Measurements from ENCODE around the gene LLGL1. TPM values are rescaled to one million over a fixed set of nuclear protein-coding genes. Genes with fewer than 3 reads are reported as not detected.

The LLGL1 gene
- polyA plus RNA-seq, 1 donor, result 26.2 TPM

DNA sequence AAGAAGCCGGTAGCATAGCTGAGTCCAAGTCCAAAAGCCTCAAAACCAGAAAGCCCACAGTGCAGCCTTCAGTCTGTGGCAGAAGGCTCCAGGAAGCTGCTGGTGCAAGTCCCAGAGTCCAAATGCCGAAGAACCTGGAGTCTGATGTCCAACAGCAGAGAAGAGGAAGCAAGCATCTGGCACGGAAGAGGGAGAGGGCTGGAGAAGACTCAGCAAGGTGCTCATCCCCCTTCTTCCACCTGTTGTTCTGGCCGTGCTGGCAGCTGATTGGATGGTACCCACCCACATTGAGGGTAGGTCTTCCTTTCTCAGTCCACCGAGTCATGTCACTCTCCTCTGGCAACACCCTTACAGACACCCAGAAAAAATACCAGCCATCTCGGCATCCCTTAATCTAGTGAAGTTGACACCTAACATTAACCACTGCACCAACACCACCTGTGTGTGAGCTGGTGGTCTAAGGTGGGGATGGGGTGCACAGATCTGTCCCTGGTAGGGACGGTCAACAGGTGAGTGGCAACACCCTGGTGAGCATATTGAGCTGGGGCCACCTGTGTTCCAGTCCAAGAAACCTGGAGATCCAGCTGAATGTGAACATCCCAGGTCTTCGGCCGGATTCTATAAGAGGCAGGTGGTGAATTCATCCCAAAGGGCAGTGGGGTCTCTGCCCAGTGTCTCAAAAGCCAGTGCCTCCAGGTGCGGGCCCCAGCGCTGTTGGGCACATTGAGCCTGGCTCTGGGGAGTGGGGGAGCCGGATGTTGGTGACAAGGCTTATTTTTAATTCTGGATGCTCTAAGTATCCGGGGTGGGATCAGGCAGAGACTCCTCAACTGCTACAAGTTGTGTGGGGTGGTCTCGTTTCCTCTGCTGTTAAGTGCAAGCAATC is 44.9 kb downstream of the LLGL1 start:
- no peak for DNase-seq

DNA sequence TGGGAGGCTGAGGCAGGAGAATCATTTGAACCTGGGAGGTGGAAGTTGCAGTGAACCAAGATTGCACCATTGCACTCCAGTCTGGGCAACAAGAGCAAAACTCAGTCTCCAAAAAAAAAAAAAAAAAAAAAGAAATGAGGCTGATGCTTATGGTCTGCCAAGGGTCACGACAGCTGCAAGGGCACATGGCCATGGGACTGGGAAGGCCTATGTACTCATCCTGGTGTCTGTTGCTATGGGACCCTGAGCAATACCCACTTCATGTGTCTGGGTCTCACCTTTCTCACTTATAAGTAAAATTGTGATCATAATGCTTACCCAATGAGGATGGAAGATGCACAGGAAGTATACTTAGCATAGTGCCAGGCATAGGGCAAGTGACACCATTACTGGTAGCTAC is 51.6 kb downstream of the LLGL1 start:
- no peak for DNase-seq

DNA sequence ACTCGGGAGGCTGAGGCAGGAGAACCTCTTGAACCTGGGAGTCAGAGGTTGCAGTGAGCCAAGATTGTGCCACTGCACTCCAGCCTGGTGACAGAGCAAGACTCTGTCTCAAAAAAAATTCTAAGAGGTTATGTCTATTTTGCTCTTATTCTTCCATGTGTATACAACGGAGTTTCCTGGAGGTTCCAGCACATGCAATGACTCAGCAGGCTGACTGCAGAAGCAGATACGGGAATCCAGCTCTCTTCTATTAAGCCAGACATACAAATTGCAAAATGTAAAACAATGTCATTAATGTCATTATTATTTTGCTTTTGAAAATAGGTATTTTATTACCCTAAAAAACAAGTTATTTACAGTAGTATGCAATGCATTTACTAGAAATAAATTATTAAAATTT is 53.4 kb downstream of the LLGL1 start:
- no peak for DNase-seq

DNA sequence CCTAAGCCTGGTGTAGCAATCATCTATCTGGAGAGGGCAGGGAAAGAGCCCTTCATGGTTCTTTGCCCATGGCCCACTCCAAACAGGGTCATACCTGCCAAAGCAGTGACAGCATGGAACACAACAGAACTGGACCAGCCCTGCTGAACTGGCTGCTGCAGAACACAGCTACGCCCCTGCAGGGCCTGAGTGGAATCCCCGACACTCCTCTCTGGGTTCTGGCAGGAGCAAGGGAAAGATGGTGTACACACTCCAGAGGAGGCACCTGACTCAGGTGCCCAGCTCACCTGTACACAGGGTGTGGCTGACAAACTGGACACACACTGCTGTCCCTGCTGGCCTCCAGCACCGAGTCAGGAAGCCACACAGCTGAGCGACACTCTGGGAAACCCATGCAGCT is 54.8 kb downstream of the LLGL1 start:
- no peak for DNase-seq

DNA sequence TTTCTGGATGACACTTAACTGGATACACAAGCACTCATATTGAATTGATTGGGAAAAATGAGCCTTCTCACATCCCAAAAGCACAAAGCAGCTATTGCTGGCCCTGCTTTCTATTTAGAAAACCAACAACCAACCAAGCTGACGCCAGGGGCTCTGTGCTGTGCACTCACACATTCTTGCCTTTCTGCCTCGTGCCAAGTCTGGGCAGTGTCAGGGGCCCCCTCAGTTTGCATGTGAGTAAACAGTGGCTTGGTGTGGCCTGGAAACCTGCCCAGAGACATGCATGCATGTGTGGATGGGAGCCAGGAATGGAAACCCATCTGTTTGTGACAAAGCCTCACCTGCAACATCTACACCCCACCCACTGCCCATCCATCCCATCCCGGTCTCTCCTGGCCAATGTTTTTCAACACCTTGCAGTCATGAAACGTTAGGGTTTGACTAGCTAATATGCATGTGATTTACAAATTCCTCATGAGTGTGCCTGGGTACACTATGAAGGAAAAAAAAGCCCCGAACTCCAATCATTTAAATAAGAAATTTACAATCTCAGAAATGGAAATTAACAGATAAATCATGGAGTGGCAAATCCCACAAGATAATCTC is 55.4 kb downstream of the LLGL1 start:
- no peak for DNase-seq

DNA sequence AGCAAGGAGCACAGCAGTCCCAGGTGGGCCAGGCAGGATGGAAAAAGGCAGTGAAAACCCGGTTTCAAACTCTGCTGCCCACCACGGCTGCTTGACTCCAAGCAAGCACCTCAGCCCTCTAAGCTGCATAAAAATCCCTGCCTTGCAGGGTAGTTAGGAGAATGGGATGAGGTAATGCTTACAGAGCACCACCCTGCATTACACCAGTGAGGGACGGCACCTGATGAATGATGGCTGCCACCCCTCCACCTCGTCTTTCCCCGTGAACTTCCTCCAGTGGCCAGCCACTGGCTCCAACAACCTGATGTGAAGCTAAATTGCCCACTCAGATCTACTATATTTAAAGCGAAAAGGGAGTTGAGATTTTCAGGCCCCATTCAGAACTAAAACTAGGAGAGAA is 56.4 kb downstream of the LLGL1 start:
- no peak for DNase-seq

DNA sequence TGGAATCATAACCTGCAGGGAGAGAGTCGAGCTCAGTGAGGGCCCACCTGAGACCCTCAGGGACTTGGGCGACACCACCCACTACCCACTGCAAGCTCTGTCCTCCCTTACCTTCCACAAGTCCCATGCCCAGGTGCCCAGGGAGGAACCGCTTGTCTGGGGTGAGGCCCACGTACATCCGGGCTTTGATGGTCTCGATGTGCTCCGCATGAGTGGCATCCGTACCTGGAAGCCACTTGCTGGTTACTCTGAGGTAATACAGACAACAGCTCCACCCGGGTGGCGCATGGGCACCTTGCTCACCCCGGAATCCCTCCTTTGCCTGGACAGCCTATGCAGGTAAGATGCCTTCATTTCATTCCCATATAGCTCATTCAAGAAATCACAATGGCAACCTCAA is 59.9 kb downstream of the LLGL1 start:
- no peak for DNase-seq

DNA sequence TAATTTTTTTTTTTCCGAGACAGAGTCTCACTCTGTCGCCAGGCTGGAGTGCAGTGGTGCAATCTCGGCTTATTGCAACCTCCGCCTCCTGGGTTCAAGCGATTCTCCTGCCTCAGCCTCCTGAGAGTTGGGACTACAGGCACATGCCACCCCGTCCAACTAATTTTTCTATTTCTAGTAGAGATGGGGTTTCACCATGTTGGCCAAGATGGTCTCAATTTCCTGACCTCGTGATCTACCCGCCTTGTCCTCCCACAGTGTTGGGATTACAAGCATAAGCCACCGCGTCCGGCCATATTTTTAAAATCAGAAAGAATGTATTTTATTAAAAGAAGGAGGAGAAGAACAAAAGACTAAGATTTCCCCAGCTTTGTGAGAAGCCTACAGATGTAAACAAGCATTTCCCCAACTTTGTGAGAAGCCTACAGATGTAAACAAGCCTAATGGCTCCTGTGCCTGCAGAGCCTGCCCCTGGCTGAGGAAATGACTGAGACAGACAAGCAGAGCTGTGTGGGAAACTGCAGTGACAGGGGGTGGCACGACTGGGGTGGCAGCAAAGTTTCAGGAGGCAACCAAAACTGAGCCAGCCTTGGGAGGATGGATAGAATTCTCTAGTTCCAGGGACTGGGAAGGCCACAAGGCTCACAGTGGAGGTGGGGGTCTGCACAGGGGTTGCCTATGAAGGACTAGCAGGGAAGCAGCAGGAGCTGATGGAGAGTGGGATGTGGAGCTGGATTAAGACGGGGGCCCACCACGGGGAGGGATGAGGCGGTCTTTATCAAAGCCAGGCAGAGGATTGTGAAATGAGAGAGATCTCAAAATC is 66.5 kb downstream of the LLGL1 start:
- DNase-seq, result no peak

Other genes starting within 250 kb of the LLGL1 start
- 19.0 TPM for gene ATPAF2, start 186.5 kb upstream of the LLGL1 start, polyA plus RNA-seq (ENCODE audit: insufficient read length)
- gene GID4, start 186.2 kb upstream of the LLGL1 start, polyA plus RNA-seq (ENCODE audit: insufficient read length), result 11.3 TPM
- 28.6 TPM for gene DRG2, start 137.7 kb upstream of the LLGL1 start, polyA plus RNA-seq (ENCODE audit: insufficient read length)
- gene MYO15A, start 116.9 kb upstream of the LLGL1 start, polyA plus RNA-seq (ENCODE audit: insufficient read length), result 1.3 TPM
- 71.1 TPM for gene ALKBH5, start 41.8 kb upstream of the LLGL1 start, polyA plus RNA-seq (ENCODE audit: insufficient read length)
- 181 TPM for gene FLII, start 33.1 kb downstream of the LLGL1 start, polyA plus RNA-seq (ENCODE audit: insufficient read length)
- 17.7 TPM for gene MIEF2, start 35.0 kb downstream of the LLGL1 start, polyA plus RNA-seq (ENCODE audit: insufficient read length)
- gene TOP3A, start 89.4 kb downstream of the LLGL1 start, polyA plus RNA-seq (ENCODE audit: insufficient read length), result 27.5 TPM
- gene SMCR8, start 89.7 kb downstream of the LLGL1 start, polyA plus RNA-seq (ENCODE audit: insufficient read length), result 9.9 TPM
- gene SHMT1, start 137.9 kb downstream of the LLGL1 start, polyA plus RNA-seq (ENCODE audit: insufficient read length), result 15.0 TPM
- not detected for gene EVPLL, start 152.1 kb downstream of the LLGL1 start, polyA plus RNA-seq (ENCODE audit: insufficient read length)

All from hindlimb muscle (tissue), 1 donor.